ENCODE measurements around the gene RUFY3. TPM values are rescaled to one million over a fixed set of nuclear protein-coding genes. Genes with fewer than 3 reads are reported as not detected.

The RUFY3 gene
- total and polyA plus RNA-seq, 2 of the 13 experiments (the other 11 are each of a cell fraction or from before 2014, with no cell fraction given) = 17.9 to 25.3 TPM

GRCh38 chr4:70841951-70842350, 120.2 kb downstream of the RUFY3 start:
- 0% methylated on average over 1 of the region's 1 CpG for WGBS (ENCODE audit: low lambda C conversion rate)
- CTCF ChIA-PET (ENCODE audit: low intra/inter-chr PET ratio, low total read pairs) = no interaction called here
- Histone ChIP-seq H3K4me2 (ENCODE audit: low read depth, low read length) (0 out of 2 replicates have a peak overlapping the region, but pooled peaks have one; percentile 8), H3K9ac (ENCODE audit: insufficient read depth, low read depth, low read length) (no peak overlapping the region), H3K27me3 (ENCODE audit: control insufficient read depth in 1 of 2, insufficient read depth in 2 of 2, low read length in 2 of 2) (no peaks in the 10 kb centered on the region), H3K79me2 (ENCODE audit: insufficient read depth, low read length) (peaks cover 21% of the 10 kb centered on the region), H4K20me1 (ENCODE audit: insufficient read depth, low read length) (peaks cover 12% of the 10 kb centered on the region; the same call in 1 of the 2 replicates), H3K27ac (ENCODE audit: extremely low read length, insufficient read depth, low read length) (no peak overlapping the region), H3K36me3 (replicated peaks in 1 of 2; ENCODE audit: control insufficient read depth in 1 of 2, insufficient read depth in 2 of 2, low read length in 2 of 2) (no peaks in the 10 kb centered on the region), H3K9me3 (ENCODE audit: low read length) (no peaks in the 10 kb centered on the region), H2AFZ (ENCODE audit: low read length) (no peak overlapping the region), H3K4me1 (ENCODE audit: insufficient read depth, low read length) (peaks cover 22% of the 10 kb centered on the region), H3K4me3 (replicated peaks in 1 of 3; ENCODE audit: insufficient read depth in 1 of 3, low read depth in 2 of 3, low read length in 3 of 3) (no peak overlapping the region)
- no peak for TF ChIP-seq SIN3A (IDR thresholded peaks at IDR 0.05; ENCODE audit: borderline replicate concordance, low read depth, low read length)
- TF ChIP-seq, protein P1, sequence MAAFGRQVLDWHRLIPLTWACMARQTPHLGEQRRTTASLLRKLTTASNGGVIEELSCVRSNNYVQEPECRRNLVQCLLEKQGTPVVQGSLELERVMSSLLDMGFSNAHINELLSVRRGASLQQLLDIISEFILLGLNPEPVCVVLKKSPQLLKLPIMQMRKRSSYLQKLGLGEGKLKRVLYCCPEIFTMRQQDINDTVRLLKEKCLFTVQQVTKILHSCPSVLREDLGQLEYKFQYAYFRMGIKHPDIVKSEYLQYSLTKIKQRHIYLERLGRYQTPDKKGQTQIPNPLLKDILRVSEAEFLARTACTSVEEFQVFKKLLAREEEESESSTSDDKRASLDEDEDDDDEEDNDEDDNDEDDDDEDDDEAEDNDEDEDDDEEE (CRISPR knock-in tag; IDR thresholded peaks at IDR 0.05) = no peak
- no peak for TF ChIP-seq PCBP2 (optimal IDR thresholded peaks at IDR 0.05; ENCODE audit: low read depth, low read length, poor library complexity, severe bottlenecking)
- TF ChIP-seq ZNF616 (CRISPR knock-in tag; IDR thresholded peaks at IDR 0.05; ENCODE audit: low read depth) = no peak
- TF ChIP-seq ZNF431 (CRISPR knock-in tag; IDR thresholded peaks at IDR 0.05; ENCODE audit: borderline replicate concordance, low read depth) = no peak
- TF ChIP-seq THAP8 (CRISPR knock-in tag; IDR thresholded peaks at IDR 0.05; ENCODE audit: borderline replicate concordance) = no peak
- TF ChIP-seq PRDM4 (CRISPR knock-in tag; IDR thresholded peaks at IDR 0.05; ENCODE audit: borderline replicate concordance) = no peak
- no peak for TF ChIP-seq TOPORS (CRISPR knock-in tag; IDR thresholded peaks at IDR 0.05)
- no peak for TF ChIP-seq ZC3H13 (CRISPR knock-in tag; IDR thresholded peaks at IDR 0.05)
- no peak for TF ChIP-seq DNMT1 (CRISPR knock-in tag; IDR thresholded peaks at IDR 0.05)
- no peak for ATAC-seq
- no TSS peak for BruUV-seq (replicated peaks)
- no peak for DNase-seq (ENCODE audit: low spot score)
- no peak for FAIRE-seq
- intact Hi-C loops (cut with micrococcal nuclease; ENCODE audit: unreplicated experiment) = loop anchor here (5.0 kb wide), 2 partner anchors 155 to 190 kb away; partner anchors contain the start of gene UTP3
- POLR2A ChIA-PET = no interaction called here
- in situ Hi-C loops (cut with HindIII; ENCODE audit: extremely low pct_ligation_motif_present, low pct_unique_long_range_greater_than_20kb) = loop anchor here (10.0 kb wide), 1 partner anchor 153 kb away; the partner anchor contains the start of gene DCK
